Caco-2 (cell line): Measurements from ENCODE around the gene ARHGAP24. TPM values are rescaled to one million over a fixed set of nuclear protein-coding genes. Genes with fewer than 3 reads are reported as not detected.

Source experiments
- BruUV-seq: library from RNA; stranded (reverse); fragments of 400-500 nt; replicated peaks from 2 replicates; lab custom pipeline; 2021; lab: Mats Ljungman, UMichigan
- CTCF ChIA-PET: fragments of 300-600 bp; sonication (Branson Sonifier 250); formaldehyde crosslinking; loops from one replicate; lab custom pipeline; 2022; ENCODE audit warnings: antibody characterized with exemption; lab: Charles Lee
- POLR2A ChIA-PET: fragments of 300-600 bp; sonication (Branson Sonifier 250); formaldehyde crosslinking; loops from one replicate; lab custom pipeline; 2022; ENCODE audit warnings: antibody characterized with exemption; lab: Charles Lee
- DNase-seq, 2 experiments: peaks; one replicate each; pipeline versions ENCODE4 v3.0.0 to v3.0.0-alpha.2; 2020 to 2022
- H3K27me3 ChIP-seq: replicated peaks from 2 replicates; pipeline ENCODE4 v1.6.0; 2011; ENCODE audit warnings: low read length; ENCODE audit not compliant: control insufficient read depth, insufficient read depth
- H3K36me3 ChIP-seq: 2 replicates; pipeline ENCODE4 v1.5.1; 2011; ENCODE audit warnings: low read length; ENCODE audit not compliant: control insufficient read depth, insufficient read depth
- H3K4me1 ChIP-seq: fragments of 250-450 bp; sonication (Bioruptor Pico); 2 replicates; pipeline ENCODE4 v1.5.1; 2020; ENCODE audit warnings: mild to moderate bottlenecking
- H3K4me3 ChIP-seq: 2 replicates; pipeline ENCODE4 v1.5.1; 2011; ENCODE audit warnings: low read depth, mild to moderate bottlenecking, control low read depth, low read length
- H3K9me3 ChIP-seq: fragments of 250-450 bp; sonication (Bioruptor Pico); 2 replicates; pipeline ENCODE4 v1.5.1; 2020; ENCODE audit warnings: mild to moderate bottlenecking, moderate library complexity
- H3K27ac Mint-ChIP-seq: one replicate; pipeline ENCODE4 v1.8.0; 2022; ENCODE audit warnings: mixed read lengths; ENCODE audit not compliant: unreplicated experiment
- H3K27me3 Mint-ChIP-seq: one replicate; pipeline ENCODE4 v1.8.0; 2022; ENCODE audit warnings: mixed read lengths; ENCODE audit not compliant: insufficient read depth, unreplicated experiment
- H3K36me3 Mint-ChIP-seq: one replicate; pipeline ENCODE4 v1.8.0; 2022; ENCODE audit warnings: mild to moderate bottlenecking, mixed read lengths; ENCODE audit not compliant: insufficient read depth, unreplicated experiment
- H3K4me1 Mint-ChIP-seq: one replicate; pipeline ENCODE4 v1.8.0; 2022; ENCODE audit warnings: low read depth, mixed read lengths; ENCODE audit not compliant: unreplicated experiment
- H3K4me3 Mint-ChIP-seq: one replicate; pipeline ENCODE4 v1.8.0; 2022; ENCODE audit warnings: mild to moderate bottlenecking, moderate library complexity, mixed read lengths; ENCODE audit not compliant: unreplicated experiment
- H3K9me3 Mint-ChIP-seq: one replicate; pipeline ENCODE4 v1.8.0; 2022; ENCODE audit warnings: mixed read lengths; ENCODE audit not compliant: unreplicated experiment
- CTCF ChIP-seq, 2 experiments: fragments of 200-600 bp in 1 of 2; IDR thresholded peaks; 1 replicate in 1 of 2; 2 replicates in 1 of 2; pipeline versions ENCODE4 v1.5.1 to v1.8.0; 2011 to 2022; ENCODE audit warnings: antibody characterized with exemption in 1 of 2, control low read depth in 1 of 2, inconsistent platforms in 1 of 2, low read depth in 1 of 2, low read length in 1 of 2, mild to moderate bottlenecking in 1 of 2, moderate library complexity in 1 of 2; ENCODE audit not compliant: insufficient read depth in 1 of 2, severe bottlenecking in 1 of 2, unreplicated experiment in 1 of 2
- intact Hi-C: fragments of 100-400 bp; cut with micrococcal nuclease; formaldehyde crosslinking; loops from one replicate; pipeline ENCODE4 v1.10.0; 2022; ENCODE audit not compliant: unreplicated experiment
- total RNA-seq: library from RNA; stranded (reverse); gene quantifications from 2 replicates; pipeline ENCODE4 v1.2.3, GENCODE V29; 2022

Gene ARHGAP24
- total RNA-seq, 1 experiment from 2014 or later: 2.8 TPM

DNA sequence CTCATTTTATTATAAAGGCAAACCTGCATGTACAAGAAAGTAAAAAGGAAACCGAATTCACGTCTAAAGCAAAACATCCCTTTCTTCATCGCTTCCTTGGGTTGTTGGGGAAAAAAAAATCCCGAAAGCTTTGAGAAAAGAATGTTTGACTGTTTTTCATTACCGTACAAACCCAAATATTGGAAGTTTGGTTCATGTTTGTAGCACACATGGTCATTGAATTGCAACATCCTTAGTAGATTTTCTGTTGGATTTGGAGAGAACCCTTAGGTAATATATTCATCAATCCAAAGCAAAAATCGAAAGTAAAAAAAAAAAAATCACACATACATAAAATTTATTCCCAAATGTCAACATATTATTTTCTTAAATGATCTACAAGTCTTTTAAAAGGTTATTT is 464.6 kb downstream of the ARHGAP24 start:
- POLR2A ChIA-PET: no interaction called here
- CTCF ChIA-PET: interaction anchor here (0.7 kb wide), 1 partner anchor 143 kb away, joined by 3 read pairs; no protein-coding TSS in a partner anchor
- no peaks in the 10 kb centered on the region for H3K9me3 Mint-ChIP-seq
- H3K4me1 Mint-ChIP-seq: peaks cover 15% of the 10 kb centered on the region
- intact Hi-C loops: no loop called here
- H3K27ac Mint-ChIP-seq: no peak overlapping the region
- BruUV-seq: no TSS peak
- no peaks in the 10 kb centered on the region for H3K36me3 Mint-ChIP-seq
- Histone ChIP-seq H3K4me1 (no peaks in the 10 kb centered on the region), H3K36me3 (no peaks in the 10 kb centered on the region), H3K9me3 (no peaks in the 10 kb centered on the region), H3K27me3 (no peaks in the 10 kb centered on the region), H3K4me3 (no peak overlapping the region)
- H3K27me3 Mint-ChIP-seq: no peaks in the 10 kb centered on the region
- no peak for DNase-seq
- H3K4me3 Mint-ChIP-seq: no peak overlapping the region
- TF ChIP-seq CTCF (IDR thresholded peaks at IDR 0.05; ENCODE audit: insufficient read depth in 1 of 2, low read depth in 1 of 2, low read length in 1 of 2, severe bottlenecking in 1 of 2, unreplicated experiment in 1 of 2): no peak

DNA sequence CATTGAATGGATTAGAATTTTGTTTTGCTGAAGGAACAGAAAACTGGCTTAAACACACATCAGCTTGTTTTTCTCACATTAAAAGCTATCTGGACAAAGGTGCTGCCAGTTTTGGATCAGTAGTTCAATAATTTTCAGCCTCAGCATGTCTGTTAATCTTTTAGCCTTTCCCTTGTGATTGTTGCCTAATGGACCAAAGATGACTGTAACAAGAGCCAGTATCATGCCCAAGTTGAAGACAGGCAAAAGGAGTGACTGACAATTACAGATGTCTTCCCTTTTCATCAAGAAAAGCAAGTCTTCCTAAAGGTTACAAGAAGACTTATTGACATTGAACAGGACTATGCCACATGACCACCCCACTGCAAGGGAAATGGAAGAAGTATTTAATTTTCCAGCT is 465.2 kb downstream of the ARHGAP24 start:
- H3K27me3 ChIP-seq: no peaks in the 10 kb centered on the region
- DNase-seq: no peak
- H3K36me3 ChIP-seq: no peaks in the 10 kb centered on the region
- no peaks in the 10 kb centered on the region for H3K9me3 ChIP-seq
- no peaks in the 10 kb centered on the region for H3K27me3 Mint-ChIP-seq
- H3K36me3 Mint-ChIP-seq: no peaks in the 10 kb centered on the region
- intact Hi-C loops: no loop called here
- H3K4me3 ChIP-seq: no peak overlapping the region
- H3K4me1 Mint-ChIP-seq: peaks cover 15% of the 10 kb centered on the region
- H3K27ac Mint-ChIP-seq: no peak overlapping the region
- H3K4me3 Mint-ChIP-seq: no peak overlapping the region
- no peaks in the 10 kb centered on the region for H3K9me3 Mint-ChIP-seq
- TF ChIP-seq CTCF (IDR thresholded peaks at IDR 0.05; ENCODE audit: insufficient read depth in 1 of 2, low read depth in 1 of 2, low read length in 1 of 2, severe bottlenecking in 1 of 2, unreplicated experiment in 1 of 2): no peak
- ChIA-PET POLR2A (no interaction called here), CTCF (interaction anchor here (0.7 kb wide), 1 partner anchor 144 kb away, joined by 3 read pairs; no protein-coding TSS in a partner anchor)
- no peaks in the 10 kb centered on the region for H3K4me1 ChIP-seq
- BruUV-seq: no TSS peak

GRCh38 chr4:85942107-85942506 is 467.2 kb downstream of the ARHGAP24 start:
- no peak overlapping the region for H3K4me3 Mint-ChIP-seq
- CTCF ChIA-PET: no interaction called here
- Histone ChIP-seq H3K4me3 (no peak overlapping the region), H3K27me3 (no peaks in the 10 kb centered on the region), H3K4me1 (no peaks in the 10 kb centered on the region), H3K36me3 (no peaks in the 10 kb centered on the region), H3K9me3 (no peaks in the 10 kb centered on the region)
- BruUV-seq: no TSS peak
- H3K4me1 Mint-ChIP-seq: peaks cover 8% of the 10 kb centered on the region
- no peak overlapping the region for H3K27ac Mint-ChIP-seq
- no peak for TF ChIP-seq CTCF (IDR thresholded peaks at IDR 0.05; ENCODE audit: insufficient read depth in 1 of 2, low read depth in 1 of 2, low read length in 1 of 2, severe bottlenecking in 1 of 2, unreplicated experiment in 1 of 2)
- POLR2A ChIA-PET: no interaction called here
- no peaks in the 10 kb centered on the region for H3K9me3 Mint-ChIP-seq
- no peak for DNase-seq
- H3K36me3 Mint-ChIP-seq: no peaks in the 10 kb centered on the region
- intact Hi-C loops: no loop called here
- H3K27me3 Mint-ChIP-seq: no peaks in the 10 kb centered on the region
